ENCODE measurements around the gene COPZ2. TPM values are rescaled to one million over a fixed set of nuclear protein-coding genes. Genes with fewer than 3 reads are reported as not detected.

COPZ2 gene
- total and polyA plus RNA-seq, 9 of the 15 experiments (the other 6 are each of a cell fraction or from before 2014, with no cell fraction given), result 0.22 to 0.49 TPM; not detected in 7

DNA sequence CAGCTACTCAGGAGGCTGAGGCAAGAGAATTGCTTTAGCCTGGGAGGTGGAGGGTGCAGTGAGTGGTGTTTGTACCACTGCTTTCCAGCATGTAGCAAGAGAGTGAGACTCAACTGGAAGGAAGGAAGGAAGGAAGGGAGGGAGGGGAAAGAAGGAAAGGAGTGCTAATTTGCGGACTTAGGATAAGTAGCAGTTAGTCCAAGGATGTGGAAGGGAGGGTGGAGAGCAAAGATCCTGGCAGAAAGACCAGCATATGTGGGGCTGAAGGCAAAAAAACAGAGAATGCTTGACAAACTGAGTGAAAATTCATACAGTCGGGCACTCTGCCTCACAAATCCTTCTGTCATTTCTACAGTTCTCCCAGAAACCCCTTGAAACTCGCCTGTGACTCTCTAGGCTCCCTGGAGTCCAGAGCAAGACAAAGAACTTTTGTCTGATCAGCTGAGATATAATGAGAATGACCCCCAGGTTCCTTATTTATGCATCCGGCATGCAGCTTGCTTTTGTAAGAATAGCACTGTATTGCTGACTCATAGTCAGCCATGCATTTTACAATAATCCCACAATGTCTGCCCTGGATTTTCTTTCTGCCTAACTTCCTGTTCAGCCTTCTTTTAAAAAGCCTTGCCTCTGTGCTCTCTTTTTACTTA, 35.2 kb downstream of the COPZ2 start (continued):
- TF ChIP-seq, protein P1, sequence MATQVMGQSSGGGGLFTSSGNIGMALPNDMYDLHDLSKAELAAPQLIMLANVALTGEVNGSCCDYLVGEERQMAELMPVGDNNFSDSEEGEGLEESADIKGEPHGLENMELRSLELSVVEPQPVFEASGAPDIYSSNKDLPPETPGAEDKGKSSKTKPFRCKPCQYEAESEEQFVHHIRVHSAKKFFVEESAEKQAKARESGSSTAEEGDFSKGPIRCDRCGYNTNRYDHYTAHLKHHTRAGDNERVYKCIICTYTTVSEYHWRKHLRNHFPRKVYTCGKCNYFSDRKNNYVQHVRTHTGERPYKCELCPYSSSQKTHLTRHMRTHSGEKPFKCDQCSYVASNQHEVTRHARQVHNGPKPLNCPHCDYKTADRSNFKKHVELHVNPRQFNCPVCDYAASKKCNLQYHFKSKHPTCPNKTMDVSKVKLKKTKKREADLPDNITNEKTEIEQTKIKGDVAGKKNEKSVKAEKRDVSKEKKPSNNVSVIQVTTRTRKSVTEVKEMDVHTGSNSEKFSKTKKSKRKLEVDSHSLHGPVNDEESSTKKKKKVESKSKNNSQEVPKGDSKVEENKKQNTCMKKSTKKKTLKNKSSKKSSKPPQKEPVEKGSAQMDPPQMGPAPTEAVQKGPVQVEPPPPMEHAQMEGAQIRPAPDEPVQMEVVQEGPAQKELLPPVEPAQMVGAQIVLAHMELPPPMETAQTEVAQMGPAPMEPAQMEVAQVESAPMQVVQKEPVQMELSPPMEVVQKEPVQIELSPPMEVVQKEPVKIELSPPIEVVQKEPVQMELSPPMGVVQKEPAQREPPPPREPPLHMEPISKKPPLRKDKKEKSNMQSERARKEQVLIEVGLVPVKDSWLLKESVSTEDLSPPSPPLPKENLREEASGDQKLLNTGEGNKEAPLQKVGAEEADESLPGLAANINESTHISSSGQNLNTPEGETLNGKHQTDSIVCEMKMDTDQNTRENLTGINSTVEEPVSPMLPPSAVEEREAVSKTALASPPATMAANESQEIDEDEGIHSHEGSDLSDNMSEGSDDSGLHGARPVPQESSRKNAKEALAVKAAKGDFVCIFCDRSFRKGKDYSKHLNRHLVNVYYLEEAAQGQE (IDR thresholded peaks at IDR 0.05; ENCODE audit: borderline replicate concordance), result no peak
- TF ChIP-seq, protein P1 (CRISPR knock-in tag; IDR thresholded peaks at IDR 0.05; ENCODE audit: low read depth), result no peak
- TF ChIP-seq SAP30 (IDR thresholded peaks at IDR 0.05; ENCODE audit: borderline replicate concordance, insufficient read depth, low read depth, low read length, poor library complexity, severe bottlenecking) (no peak), ZNF668 (CRISPR knock-in tag; IDR thresholded peaks at IDR 0.05) (no peak), CREBBP (IDR thresholded peaks at IDR 0.05; ENCODE audit: low read depth, low read length) (no peak), MAFK (IDR thresholded peaks at IDR 0.05; ENCODE audit: low read length) (peak; percentile 89)
- TF ChIP-seq, protein P2, sequence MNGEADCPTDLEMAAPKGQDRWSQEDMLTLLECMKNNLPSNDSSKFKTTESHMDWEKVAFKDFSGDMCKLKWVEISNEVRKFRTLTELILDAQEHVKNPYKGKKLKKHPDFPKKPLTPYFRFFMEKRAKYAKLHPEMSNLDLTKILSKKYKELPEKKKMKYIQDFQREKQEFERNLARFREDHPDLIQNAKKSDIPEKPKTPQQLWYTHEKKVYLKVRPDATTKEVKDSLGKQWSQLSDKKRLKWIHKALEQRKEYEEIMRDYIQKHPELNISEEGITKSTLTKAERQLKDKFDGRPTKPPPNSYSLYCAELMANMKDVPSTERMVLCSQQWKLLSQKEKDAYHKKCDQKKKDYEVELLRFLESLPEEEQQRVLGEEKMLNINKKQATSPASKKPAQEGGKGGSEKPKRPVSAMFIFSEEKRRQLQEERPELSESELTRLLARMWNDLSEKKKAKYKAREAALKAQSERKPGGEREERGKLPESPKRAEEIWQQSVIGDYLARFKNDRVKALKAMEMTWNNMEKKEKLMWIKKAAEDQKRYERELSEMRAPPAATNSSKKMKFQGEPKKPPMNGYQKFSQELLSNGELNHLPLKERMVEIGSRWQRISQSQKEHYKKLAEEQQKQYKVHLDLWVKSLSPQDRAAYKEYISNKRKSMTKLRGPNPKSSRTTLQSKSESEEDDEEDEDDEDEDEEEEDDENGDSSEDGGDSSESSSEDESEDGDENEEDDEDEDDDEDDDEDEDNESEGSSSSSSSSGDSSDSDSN (IDR thresholded peaks at IDR 0.05; ENCODE audit: borderline replicate concordance in 1 of 2, low read depth in 2 of 2, low read length in 2 of 2), result no peak
- TF ChIP-seq, protein P3, sequence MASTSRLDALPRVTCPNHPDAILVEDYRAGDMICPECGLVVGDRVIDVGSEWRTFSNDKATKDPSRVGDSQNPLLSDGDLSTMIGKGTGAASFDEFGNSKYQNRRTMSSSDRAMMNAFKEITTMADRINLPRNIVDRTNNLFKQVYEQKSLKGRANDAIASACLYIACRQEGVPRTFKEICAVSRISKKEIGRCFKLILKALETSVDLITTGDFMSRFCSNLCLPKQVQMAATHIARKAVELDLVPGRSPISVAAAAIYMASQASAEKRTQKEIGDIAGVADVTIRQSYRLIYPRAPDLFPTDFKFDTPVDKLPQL (IDR thresholded peaks at IDR 0.05; ENCODE audit: extremely low read depth, insufficient read length), result no peak
- TF ChIP-seq, protein P4, sequence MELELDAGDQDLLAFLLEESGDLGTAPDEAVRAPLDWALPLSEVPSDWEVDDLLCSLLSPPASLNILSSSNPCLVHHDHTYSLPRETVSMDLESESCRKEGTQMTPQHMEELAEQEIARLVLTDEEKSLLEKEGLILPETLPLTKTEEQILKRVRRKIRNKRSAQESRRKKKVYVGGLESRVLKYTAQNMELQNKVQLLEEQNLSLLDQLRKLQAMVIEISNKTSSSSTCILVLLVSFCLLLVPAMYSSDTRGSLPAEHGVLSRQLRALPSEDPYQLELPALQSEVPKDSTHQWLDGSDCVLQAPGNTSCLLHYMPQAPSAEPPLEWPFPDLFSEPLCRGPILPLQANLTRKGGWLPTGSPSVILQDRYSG (tag; conservative IDR thresholded peaks at IDR 0.05; ENCODE audit: low read depth), result peak; percentile 43; the same call in 1 of the 2 replicates
- TF ChIP-seq, protein P5, sequence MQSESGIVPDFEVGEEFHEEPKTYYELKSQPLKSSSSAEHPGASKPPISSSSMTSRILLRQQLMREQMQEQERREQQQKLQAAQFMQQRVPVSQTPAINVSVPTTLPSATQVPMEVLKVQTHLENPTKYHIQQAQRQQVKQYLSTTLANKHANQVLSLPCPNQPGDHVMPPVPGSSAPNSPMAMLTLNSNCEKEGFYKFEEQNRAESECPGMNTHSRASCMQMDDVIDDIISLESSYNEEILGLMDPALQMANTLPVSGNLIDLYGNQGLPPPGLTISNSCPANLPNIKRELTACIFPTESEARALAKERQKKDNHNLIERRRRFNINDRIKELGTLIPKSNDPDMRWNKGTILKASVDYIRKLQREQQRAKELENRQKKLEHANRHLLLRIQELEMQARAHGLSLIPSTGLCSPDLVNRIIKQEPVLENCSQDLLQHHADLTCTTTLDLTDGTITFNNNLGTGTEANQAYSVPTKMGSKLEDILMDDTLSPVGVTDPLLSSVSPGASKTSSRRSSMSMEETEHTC (IDR thresholded peaks at IDR 0.05), result no peak
- TF ChIP-seq, protein P6, sequence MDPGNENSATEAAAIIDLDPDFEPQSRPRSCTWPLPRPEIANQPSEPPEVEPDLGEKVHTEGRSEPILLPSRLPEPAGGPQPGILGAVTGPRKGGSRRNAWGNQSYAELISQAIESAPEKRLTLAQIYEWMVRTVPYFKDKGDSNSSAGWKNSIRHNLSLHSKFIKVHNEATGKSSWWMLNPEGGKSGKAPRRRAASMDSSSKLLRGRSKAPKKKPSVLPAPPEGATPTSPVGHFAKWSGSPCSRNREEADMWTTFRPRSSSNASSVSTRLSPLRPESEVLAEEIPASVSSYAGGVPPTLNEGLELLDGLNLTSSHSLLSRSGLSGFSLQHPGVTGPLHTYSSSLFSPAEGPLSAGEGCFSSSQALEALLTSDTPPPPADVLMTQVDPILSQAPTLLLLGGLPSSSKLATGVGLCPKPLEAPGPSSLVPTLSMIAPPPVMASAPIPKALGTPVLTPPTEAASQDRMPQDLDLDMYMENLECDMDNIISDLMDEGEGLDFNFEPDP (CRISPR knock-in tag; IDR thresholded peaks at IDR 0.05), result no peak

Data from K562 (cell line).